Esophagus mucosa (tissue), 1 donor: ENCODE results near the gene VSIG2. TPM values are rescaled to one million over a fixed set of nuclear protein-coding genes. Genes with fewer than 3 reads are reported as not detected.

ENCODE experiments used
- ATAC-seq: fragments of 200-7000 bp; cut with Tn5 transposase; one replicate; pipeline ENCODE4 v1.9.1; 2020
- total RNA-seq: library from RNA; stranded (reverse); gene quantifications from one replicate; pipeline ENCODE4 v1.2.4, GENCODE V29; 2023
- donor health status: DM: yes; HTN: yes; CAD: no.

VSIG2 gene
- total RNA-seq, 1 donor from 2014 or later = 8.8 TPM

DNA sequence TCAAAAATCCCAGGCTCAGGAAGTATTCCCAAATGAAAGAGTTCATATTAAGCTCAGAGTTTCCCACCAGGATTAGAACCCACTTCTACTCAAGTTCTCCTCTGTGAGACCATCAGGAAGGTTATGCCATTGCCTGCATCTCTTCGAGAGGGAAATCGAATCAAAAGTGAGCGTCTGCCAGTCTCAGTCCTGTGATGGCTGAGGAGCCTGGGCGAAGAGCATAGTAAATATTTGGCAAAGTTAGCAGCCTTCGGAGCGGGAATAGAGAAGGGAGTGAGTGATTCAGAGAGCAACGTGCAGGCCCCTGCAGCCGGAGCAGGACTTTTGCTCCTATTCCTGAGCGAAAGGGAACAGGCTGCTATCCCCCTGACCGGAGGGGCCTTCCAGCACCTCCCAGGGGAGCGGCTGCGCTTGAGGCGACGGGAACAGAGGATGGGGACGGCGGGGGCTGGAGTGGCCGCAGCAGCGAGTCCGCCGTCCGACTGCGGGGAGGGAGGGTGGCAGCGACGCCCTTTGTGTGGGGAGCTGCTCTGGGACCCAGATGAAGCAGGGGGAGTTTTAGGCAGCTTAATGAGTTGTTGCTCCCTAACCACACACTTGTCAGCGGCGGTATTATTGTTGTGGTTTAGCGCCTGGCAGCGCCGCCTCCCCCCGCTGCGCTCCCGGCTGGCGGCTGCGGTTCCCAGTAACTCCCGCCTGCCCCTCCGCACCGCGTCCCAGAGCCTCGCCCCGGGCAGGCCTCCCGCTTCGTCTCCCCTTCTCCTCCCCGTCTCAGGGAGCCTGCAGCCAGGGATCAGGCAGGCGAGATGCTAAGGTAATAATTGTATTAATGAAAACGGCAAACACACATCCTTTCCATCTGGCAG, 34.0 kb downstream of the VSIG2 start:
- ATAC-seq = peak; percentile 38

DNA sequence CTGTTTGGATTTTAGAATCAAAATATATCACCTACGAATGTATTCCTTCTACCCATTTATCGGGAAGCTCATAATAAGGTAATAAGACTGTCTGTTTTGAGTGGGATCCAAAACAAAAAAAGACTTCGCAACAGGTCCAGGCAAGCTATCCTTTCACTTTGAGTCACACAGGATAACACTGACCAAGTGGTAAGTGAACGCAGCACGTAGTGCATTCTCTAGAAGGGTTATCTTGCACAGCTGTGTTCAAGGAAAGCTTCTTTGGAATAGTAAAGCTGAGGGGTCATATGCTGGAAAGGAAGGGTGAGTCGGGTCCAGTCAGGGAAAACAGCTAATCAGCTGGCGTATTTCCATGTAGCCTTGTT, 34.7 kb downstream of the VSIG2 start:
- ATAC-seq = peak; percentile 43

DNA sequence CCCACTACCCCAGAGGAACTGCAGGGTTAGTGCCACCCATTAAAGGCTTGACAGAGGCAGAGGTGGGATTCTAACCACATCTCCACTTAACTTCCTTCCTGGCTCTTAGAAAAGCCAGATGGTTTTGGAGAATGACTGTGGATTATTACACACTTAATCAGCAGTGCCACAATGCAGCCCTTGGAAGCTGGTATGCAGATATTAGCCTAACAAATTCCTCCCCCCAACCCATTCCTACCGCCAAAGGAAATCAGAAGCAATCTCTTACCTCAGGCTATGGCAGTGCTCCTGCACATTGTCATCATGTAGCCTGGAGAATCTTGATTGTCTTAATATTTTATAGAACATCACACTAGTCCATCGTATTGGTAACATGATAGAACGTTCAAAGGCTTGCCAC, 35.5 kb downstream of the VSIG2 start:
- ATAC-seq = no peak

DNA sequence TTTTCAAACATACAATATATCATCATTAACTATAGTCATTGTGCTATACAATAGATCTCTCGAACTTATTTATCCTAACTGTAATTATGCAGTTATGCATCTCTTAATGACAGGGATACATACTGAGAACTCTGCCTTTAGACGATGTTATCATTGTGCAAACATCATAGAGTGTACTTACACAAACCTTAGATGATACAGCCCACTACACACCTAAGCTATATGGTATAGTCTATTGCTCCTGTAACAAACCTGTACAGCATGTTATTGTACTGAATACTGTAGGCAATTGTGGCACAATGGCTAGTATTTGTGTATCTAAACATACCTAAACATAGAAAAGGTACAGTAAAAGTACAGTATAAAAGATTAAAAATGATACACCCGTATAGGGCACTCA, 39.7 kb downstream of the VSIG2 start:
- no peak for ATAC-seq

DNA sequence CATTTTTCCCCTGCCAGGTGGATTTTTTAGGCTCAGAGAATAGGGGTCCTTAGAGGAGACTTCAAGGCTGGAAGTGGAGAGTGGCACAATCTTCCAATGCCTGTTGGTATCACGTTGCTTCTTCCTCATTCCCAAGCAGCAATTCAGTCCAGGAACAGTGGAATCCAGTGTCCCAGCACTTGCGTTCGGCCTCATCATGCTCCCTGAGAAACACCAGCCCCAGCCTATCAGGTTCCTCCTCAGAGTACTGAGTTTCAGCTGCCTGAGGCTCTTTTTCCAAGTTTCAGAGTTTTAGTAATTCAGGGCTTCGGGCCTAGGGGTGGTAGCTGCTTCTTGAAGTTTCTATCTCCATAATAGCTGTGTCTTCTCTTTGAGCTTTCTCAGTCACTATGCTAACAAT, 44.2 kb downstream of the VSIG2 start:
- no peak for ATAC-seq

DNA sequence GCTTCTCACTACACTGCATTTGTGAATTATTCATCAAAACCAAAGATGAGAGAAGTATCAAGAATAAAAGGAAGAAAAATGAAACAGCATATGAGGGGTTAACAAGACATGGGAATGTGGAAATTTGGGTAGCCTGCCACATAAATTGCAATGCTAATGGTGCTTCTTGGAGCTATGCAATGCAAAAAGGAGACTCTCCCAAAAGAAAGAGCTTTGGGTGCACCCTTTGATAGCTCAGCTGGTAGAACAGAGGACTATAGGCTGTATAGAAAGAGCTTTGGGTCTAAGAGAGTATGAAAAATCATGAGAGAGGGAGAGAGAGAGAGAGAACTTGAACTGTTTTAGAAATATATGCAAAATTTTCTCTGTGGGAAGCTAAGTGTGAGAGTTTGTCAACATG, 52.0 kb downstream of the VSIG2 start:
- ATAC-seq = no peak

DNA sequence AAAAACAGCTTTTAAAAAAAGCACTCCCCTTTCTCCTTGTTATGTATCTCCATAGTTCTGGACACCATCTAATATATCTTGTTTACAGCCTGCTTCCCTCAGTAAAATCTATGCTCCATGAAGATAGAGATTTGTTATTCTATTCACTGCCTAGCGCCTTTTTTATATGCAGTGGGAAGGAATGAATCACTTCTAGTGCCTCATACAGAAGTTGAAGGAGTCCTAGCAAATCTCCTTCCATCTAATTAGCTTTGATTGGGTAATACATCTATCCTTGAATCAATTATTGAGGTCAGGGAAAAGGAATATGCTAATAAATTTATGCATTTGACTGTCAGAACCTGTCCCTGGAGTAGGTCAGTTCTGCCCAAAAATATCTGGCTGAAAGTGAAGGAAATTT, 52.5 kb downstream of the VSIG2 start:
- ATAC-seq = no peak

Other genes starting within 250 kb of the VSIG2 start
- gene OR8B12, start 208.6 kb downstream of the VSIG2 start, total RNA-seq = not detected
- not detected for gene OR8A1, start 182.3 kb downstream of the VSIG2 start, total RNA-seq
- not detected for gene PANX3, start 140.8 kb downstream of the VSIG2 start, total RNA-seq
- gene TBRG1, start 129.4 kb downstream of the VSIG2 start, total RNA-seq = 18.5 TPM
- gene SIAE, start 78.5 kb downstream of the VSIG2 start, total RNA-seq = 28.3 TPM
- gene SPA17, start 78.4 kb downstream of the VSIG2 start, total RNA-seq = 6.8 TPM
- 1.1 TPM for gene NRGN, start 12.3 kb downstream of the VSIG2 start, total RNA-seq
- 8.5 TPM for gene ESAM, start 10.0 kb upstream of the VSIG2 start, total RNA-seq
- 4.1 TPM for gene MSANTD2, start 48.2 kb upstream of the VSIG2 start, total RNA-seq
- 2.6 TPM for gene ROBO3, start 113.2 kb upstream of the VSIG2 start, total RNA-seq
- 2.3 TPM for gene ROBO4, start 145.6 kb upstream of the VSIG2 start, total RNA-seq
- not detected for gene HEPN1, start 167.0 kb upstream of the VSIG2 start, total RNA-seq
- gene HEPACAM, start 183.8 kb upstream of the VSIG2 start, total RNA-seq = not detected
- gene CCDC15, start 201.9 kb upstream of the VSIG2 start, total RNA-seq = 2.4 TPM